Neutrophil (primary cell): ENCODE results near the gene TEKT2.

Experiments
- H3K27ac ChIP-seq: fragments of 200-600 bp; sonication (generic); 2 replicates; pipeline ENCODE4 v1.5.1; 2016; ENCODE audit warnings: mild to moderate bottlenecking, moderate library complexity
- H3K27me3 ChIP-seq: fragments of 200-600 bp; sonication (generic); 2 replicates; pipeline ENCODE4 v1.6.0; 2016; ENCODE audit warnings: mild to moderate bottlenecking
- H3K36me3 ChIP-seq: fragments of 200-600 bp; sonication (generic); 2 replicates; pipeline ENCODE4 v1.5.1; 2017
- H3K4me1 ChIP-seq, 2 experiments: fragments of 200-600 bp in 1 of 2; sonication (generic) in 1 of 2; 1 replicate in 1 of 2; 2 replicates in 1 of 2; pipeline versions ENCODE4 v1.5.1 to v1.6.1; 2013 to 2016; ENCODE audit warnings: low read depth in 1 of 2, low read length in 1 of 2, mild to moderate bottlenecking in 1 of 2, moderate library complexity in 1 of 2; ENCODE audit not compliant: control insufficient read depth in 1 of 2, insufficient read depth in 1 of 2
- H3K4me3 ChIP-seq, 2 experiments: fragments of 200-600 bp in 1 of 2; sonication (generic) in 1 of 2; 1 replicate in 1 of 2; 2 replicates in 1 of 2; pipeline ENCODE4 v1.5.1; 2013 to 2016; ENCODE audit warnings: low read depth in 1 of 2, low read length in 1 of 2, mild to moderate bottlenecking in 1 of 2, moderate library complexity in 1 of 2
- H3K9me3 ChIP-seq: fragments of 200-600 bp; sonication (generic); 2 replicates; pipeline ENCODE4 v1.5.1; 2016
- TF ChIP-seq, protein P1 (sequence below): fragments of 200-600 bp; sonication (generic); IDR thresholded peaks from 2 replicates; pipeline ENCODE4 v1.5.1; 2016; ENCODE audit warnings: antibody characterized with exemption

The TEKT2 gene

DNA sequence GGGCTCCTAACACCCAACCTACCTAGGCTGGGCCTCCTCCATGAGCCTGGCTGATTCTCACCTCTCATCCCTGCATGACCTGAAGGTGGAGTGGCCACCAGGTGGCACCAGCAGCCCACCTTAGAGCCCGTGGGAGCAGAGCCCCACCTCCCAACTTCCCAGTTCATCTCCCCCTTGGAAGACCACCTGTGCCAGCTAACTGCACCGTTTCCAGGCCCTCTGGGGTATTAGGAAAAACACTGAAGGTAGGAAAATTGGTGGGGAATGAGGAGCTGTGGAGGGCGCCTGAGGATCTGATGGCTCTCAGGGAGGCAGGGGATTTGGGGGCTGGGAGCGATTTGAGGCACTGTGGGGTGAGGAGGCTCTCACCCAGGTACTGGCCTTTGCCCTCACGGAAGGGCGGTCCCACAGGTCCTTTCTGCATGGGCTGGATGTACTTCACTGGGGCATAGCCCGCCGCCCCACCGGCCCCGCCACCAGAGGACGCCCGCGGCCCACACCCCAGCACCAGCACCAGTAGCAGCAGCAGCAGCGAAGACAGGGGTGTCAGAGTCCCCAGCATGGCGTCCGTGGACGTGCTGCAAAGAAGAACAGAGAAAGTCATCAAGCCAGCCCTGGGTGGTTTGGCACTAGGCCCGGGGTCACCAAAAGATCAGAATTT is 15.9 kb downstream of the TEKT2 start:
- TF ChIP-seq, protein P1, sequence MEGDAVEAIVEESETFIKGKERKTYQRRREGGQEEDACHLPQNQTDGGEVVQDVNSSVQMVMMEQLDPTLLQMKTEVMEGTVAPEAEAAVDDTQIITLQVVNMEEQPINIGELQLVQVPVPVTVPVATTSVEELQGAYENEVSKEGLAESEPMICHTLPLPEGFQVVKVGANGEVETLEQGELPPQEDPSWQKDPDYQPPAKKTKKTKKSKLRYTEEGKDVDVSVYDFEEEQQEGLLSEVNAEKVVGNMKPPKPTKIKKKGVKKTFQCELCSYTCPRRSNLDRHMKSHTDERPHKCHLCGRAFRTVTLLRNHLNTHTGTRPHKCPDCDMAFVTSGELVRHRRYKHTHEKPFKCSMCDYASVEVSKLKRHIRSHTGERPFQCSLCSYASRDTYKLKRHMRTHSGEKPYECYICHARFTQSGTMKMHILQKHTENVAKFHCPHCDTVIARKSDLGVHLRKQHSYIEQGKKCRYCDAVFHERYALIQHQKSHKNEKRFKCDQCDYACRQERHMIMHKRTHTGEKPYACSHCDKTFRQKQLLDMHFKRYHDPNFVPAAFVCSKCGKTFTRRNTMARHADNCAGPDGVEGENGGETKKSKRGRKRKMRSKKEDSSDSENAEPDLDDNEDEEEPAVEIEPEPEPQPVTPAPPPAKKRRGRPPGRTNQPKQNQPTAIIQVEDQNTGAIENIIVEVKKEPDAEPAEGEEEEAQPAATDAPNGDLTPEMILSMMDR = peak; percentile 69
- H3K4me3 ChIP-seq = peak overlapping the region; percentile 26 to 52

GRCh38 chr1:36100376-36100775 is 16.5 kb downstream of the TEKT2 start:
- Histone ChIP-seq H3K36me3 (peaks cover 19% of the 10 kb centered on the region), H3K27ac (no peak overlapping the region), H3K27me3 (no peaks in the 10 kb centered on the region), H3K4me1 (peaks cover 15 to 23% of the 10 kb centered on the region in 2 experiments), H3K9me3 (no peaks in the 10 kb centered on the region), H3K4me3 (no peak overlapping the region)
- TF ChIP-seq, protein P1 = no peak

More for the DNA sequence above, 15.9 kb downstream of the TEKT2 start:
- H3K9me3 ChIP-seq = no peaks in the 10 kb centered on the region
- H3K27ac ChIP-seq = no peak overlapping the region
- H3K27me3 ChIP-seq = no peaks in the 10 kb centered on the region
- peaks cover 22% of the 10 kb centered on the region for H3K36me3 ChIP-seq
- H3K4me1 ChIP-seq = peaks cover 18 to 28% of the 10 kb centered on the region in 2 experiments

- H3K4me1 ChIP-seq = peaks cover 6 to 11% of the 10 kb centered on the region in 2 experiments
- no peaks in the 10 kb centered on the region for H3K9me3 ChIP-seq
- peaks cover 8% of the 10 kb centered on the region for H3K36me3 ChIP-seq
- H3K27me3 ChIP-seq = no peaks in the 10 kb centered on the region
- H3K4me3 ChIP-seq = no peak overlapping the region
- TF ChIP-seq, protein P1 = no peak
- H3K27ac ChIP-seq = no peak overlapping the region
Observed at GRCh38 chr1:36101546-36101945, 17.7 kb downstream of the TEKT2 start.

DNA sequence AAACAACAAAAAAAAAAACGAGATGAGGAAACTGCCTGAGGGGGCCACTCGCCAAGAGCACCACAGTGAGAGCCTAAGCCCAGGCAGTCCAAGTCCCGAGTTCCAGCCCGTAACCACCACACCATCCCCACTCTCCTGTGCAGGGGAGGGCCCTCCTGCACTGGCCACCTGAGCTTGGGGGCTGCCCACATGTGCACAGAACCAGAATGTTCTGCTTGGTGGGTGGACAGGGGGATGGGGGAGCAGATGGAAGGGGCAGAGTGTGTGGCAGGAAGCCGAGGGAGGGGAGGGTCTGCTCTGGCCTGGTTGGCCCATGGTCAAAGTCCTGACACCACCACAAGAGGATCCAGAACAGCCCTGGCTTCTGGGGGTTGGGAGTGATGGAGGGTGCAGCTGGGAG is 22.4 kb downstream of the TEKT2 start:
- TF ChIP-seq, protein P1 = no peak
- Histone ChIP-seq H3K27ac (no peak overlapping the region), H3K4me3 (no peak overlapping the region), H3K36me3 (no peaks in the 10 kb centered on the region), H3K27me3 (no peaks in the 10 kb centered on the region), H3K9me3 (no peaks in the 10 kb centered on the region), H3K4me1 (peaks cover 16 to 19% of the 10 kb centered on the region in 2 experiments)

DNA sequence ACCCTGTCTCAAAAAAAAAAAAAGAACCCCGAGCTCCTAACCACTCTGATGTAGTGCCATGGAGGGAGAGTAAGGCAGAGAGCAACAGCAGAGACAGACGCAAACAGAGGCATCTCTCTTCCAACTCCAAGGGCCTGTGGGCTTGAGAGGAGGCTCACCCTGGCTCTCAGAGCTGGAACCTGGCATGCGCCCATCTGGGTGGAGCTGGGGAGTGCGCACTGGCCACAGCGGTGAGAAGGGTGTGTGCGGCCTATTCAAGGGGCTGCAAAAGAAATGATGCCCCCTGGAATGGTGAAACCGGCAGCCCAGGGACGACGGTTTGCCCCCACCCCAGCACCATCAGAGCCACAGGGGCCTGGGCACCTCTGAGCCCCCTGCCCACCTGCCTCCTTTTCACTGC is 23.5 kb downstream of the TEKT2 start:
- H3K27ac ChIP-seq = no peak overlapping the region

More for the DNA sequence above, 23.5 kb downstream of the TEKT2 start:
- TF ChIP-seq, protein P1 = no peak
- Histone ChIP-seq H3K9me3 (no peaks in the 10 kb centered on the region), H3K27me3 (no peaks in the 10 kb centered on the region), H3K4me3 (no peak overlapping the region), H3K36me3 (no peaks in the 10 kb centered on the region), H3K4me1 (peaks cover 16 to 19% of the 10 kb centered on the region in 2 experiments)
